Kidney epithelial cell (primary cell): ENCODE results near the gene LAMC3. TPM values are rescaled to one million over a fixed set of nuclear protein-coding genes. Genes with fewer than 3 reads are reported as not detected.
A peak's percentile ranks its signal among the peaks of the same experiment; 100 is the strongest.

Experiments
- DNase-seq: peaks from one replicate; pipeline ENCODE4 v3.0.0-alpha.2; 2010; ENCODE audit warnings: low read depth
- H3K27me3 ChIP-seq: 2 replicates; pipeline ENCODE4 v1.6.0; 2011; ENCODE audit warnings: low read length; ENCODE audit not compliant: control insufficient read depth, insufficient read depth
- H3K36me3 ChIP-seq: 2 replicates; pipeline ENCODE4 v1.5.1; 2011; ENCODE audit warnings: low read length; ENCODE audit not compliant: control insufficient read depth, insufficient read depth
- H3K4me3 ChIP-seq: 2 replicates; pipeline ENCODE4 v1.5.1; 2011; ENCODE audit warnings: low read depth, mild to moderate bottlenecking, control low read depth, low read length
- CTCF ChIP-seq: IDR thresholded peaks from 2 replicates; pipeline ENCODE4 v1.5.1; 2011; ENCODE audit warnings: mild to moderate bottlenecking, moderate library complexity, low read length, control low read depth, inconsistent platforms; ENCODE audit not compliant: insufficient read depth, poor library complexity, severe bottlenecking
- total RNA-seq: library from RNA; depleted of rRNA; stranded (reverse); fragments of >200 nt; gene quantifications from 2 replicates; pipeline ENCODE4 v1.2.3, GENCODE V29; 2015

LAMC3 gene
- total RNA-seq, 1 donor from 2014 or later: 7.5 TPM

DNA sequence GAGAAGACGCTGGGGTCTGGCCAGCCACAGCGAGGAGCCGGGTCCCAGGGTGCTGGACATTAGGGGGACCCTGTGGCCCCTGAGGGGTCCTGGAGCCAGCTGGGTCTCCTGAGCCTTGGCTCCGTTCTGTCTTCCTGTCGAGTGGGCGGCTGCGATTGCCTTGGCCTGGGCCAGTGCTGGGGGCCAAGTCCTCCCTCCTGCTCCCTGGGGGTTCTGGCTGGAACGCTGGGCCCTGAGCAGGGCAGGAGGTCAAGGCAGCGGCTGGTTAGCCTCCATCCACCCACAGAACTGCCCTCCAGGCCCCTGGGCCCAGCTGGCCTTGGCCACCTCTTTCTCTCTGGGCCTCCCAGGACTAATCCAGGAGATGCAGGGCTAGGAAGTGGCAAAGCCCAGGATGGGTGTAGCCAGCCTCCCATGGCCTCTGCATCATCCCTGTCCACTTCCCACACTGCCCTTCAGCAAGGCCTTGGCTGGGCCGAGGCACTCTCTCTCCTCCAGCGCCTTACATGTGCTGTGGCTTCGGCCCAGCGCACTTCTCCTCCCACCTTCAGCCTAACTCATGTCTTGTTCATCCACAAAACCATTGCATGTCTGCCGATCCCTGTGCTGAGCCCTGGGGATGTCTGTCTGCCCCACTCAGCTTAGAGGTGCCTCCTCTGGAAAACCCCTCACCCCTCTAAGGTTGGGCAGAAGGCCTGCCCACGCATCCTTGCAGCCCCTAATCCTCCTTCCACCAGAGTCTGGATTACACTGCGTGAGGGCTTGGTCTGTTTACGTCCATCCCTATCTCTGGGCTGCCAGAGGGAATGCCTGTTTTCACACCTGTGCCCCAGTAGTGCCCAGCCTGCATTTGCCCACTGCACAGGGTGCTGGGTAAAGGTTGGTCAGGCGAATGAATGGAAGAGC, 5.0 kb downstream of the LAMC3 start:
- Histone ChIP-seq H3K4me3 (no peak overlapping the region), H3K36me3 (no peaks in the 10 kb centered on the region), H3K27me3 (peaks cover 26% of the 10 kb centered on the region)
- DNase-seq: no peak
- TF ChIP-seq CTCF: no peak

DNA sequence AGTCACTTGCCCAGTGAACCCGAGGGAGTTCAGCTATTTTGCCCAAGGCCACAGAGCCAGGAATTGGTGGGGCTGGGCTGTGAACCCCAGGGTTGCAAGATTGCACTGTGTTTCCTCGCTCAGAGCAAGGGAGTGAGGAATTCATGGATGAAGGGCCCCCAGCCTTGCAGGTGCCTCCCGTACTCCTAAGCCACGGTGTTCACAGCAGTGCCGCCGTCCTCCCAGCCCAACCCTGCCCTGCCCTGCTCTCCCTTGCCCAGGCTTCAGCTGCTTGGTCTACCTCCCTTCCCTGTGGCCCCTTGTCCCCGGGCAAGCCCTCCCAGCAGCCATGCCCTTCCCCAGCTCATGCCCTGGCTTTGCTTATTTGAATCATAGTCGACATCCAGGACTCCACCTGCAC, 6.1 kb downstream of the LAMC3 start:
- no peak for DNase-seq
- no peaks in the 10 kb centered on the region for H3K36me3 ChIP-seq
- H3K4me3 ChIP-seq: no peak overlapping the region
- TF ChIP-seq CTCF: no peak
- peaks cover 22% of the 10 kb centered on the region for H3K27me3 ChIP-seq

GRCh38 chr9:131015876-131016397, 7.0 kb downstream of the LAMC3 start:
- H3K27me3 ChIP-seq: peaks cover 18% of the 10 kb centered on the region

GRCh38 chr9:131017067-131017466, 8.1 kb downstream of the LAMC3 start:
- Histone ChIP-seq H3K27me3 (peaks cover 14% of the 10 kb centered on the region), H3K4me3 (no peak overlapping the region), H3K36me3 (no peaks in the 10 kb centered on the region)
- TF ChIP-seq CTCF: no peak
- DNase-seq: no peak

More at GRCh38 chr9:131015876-131016397, 7.0 kb downstream of the LAMC3 start:
- Histone ChIP-seq H3K4me3 (no peak overlapping the region), H3K36me3 (no peaks in the 10 kb centered on the region)
- TF ChIP-seq CTCF: no peak
- no peak for DNase-seq

- TF ChIP-seq CTCF: peak; percentile 36
- DNase-seq: no peak
- Histone ChIP-seq H3K36me3 (no peaks in the 10 kb centered on the region), H3K27me3 (peaks cover 14% of the 10 kb centered on the region), H3K4me3 (no peak overlapping the region)
Observed at GRCh38 chr9:131018621-131019020, 9.6 kb downstream of the LAMC3 start.
